KBM-7 (cell line): ENCODE results near the gene PMIS2.

Source experiments
- DNase-seq: peaks from one replicate; pipeline ENCODE4 v3.0.0-alpha.2; 2015
- in situ Hi-C: fragments of 300-500 bp; cut with MboI; formaldehyde crosslinking; loops from 2 replicates; pipeline ENCODE4 v1.14.3; 2020; ENCODE audit warnings: low sequenced_read_pairs, low pct_unique_long_range_greater_than_20kb, mixed read lengths

Gene PMIS2

DNA sequence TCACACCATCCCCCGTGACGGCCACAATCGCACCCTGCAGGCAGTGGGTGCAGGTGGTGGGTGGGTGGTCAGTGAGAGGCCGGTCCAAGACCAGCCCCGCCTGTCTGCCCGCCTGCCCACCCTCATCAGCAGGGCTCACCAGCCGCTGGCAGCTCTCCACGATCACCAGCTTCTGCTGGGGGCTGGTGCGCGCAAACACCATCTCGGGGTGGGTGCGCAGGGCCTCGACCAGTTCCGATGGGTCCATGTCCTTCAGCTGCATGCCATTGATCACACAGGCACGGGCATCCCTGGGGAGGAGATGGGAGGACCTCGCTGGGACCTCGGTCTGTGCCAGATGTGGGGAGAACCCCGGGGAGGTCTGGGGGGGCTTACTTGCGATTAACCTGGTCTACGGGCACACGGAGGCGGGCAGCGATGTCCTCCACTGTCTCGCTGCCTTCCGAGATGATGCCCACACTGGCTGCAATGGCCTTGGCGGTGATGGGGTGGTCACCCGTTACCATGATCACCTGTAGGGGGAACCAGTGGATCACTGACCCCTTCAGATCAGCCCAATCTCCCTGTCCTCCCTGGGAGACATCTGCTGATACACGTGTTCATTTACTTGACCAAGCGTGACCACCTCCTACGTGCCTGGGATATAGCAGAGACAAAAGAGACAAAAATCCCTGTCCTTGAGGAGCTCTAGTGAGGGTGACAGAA, 30.5 kb upstream of the PMIS2 start:
- in situ Hi-C loops, result no loop called here
- peak; percentile 22 for DNase-seq

- in situ Hi-C loops, result no loop called here
- DNase-seq, result no peak
Measured at GRCh38 chr19:35556025-35556590, 29.9 kb upstream of the PMIS2 start.

- in situ Hi-C loops, result no loop called here
- DNase-seq, result no peak
Measured at GRCh38 chr19:35556846-35557538, 29.0 kb upstream of the PMIS2 start.

DNA sequence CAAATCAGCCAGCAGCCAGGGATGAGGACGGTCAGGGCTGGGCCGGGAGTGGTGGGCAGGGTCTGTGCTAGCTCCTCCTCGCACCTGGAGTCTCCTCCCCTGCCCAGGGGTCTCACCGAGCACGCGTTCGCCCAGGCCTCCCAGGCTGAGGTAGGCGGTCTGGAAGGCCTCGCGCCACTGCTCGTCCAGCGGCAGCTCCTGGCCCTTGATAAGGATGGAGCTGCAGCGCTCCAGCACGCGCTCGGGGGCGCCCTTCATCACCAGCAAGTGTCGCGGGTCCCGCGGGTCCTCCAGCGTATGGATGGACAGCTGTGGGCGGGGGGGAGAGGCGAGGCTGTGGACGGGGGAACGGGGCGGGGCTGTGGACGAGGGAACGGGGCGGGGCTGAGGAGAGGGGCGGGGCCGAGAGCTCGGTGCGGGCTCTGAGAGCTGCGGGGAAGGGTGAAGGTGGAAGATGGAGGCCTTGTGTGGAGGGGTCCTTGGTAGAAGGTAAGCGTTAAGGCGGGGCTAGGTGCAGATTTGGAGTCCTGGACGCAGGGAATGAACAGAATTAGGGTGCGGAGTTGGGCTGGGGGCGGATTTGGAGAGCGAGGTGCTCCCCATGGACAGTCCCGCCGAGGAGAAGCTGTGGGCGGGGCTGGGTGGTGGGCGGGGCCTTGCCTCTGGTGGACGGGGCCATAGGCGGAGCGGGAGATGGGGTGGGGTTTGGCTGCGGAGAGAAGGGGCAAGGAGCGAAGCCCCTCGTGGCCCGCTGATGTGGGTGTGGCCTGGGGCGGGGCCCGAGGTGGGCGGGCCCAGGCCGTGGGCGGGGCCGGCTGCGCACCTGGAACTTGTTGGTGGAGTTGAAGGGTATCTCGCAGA, 28.2 kb upstream of the PMIS2 start:
- in situ Hi-C loops, result no loop called here
- peak; percentile 81 for DNase-seq

DNA sequence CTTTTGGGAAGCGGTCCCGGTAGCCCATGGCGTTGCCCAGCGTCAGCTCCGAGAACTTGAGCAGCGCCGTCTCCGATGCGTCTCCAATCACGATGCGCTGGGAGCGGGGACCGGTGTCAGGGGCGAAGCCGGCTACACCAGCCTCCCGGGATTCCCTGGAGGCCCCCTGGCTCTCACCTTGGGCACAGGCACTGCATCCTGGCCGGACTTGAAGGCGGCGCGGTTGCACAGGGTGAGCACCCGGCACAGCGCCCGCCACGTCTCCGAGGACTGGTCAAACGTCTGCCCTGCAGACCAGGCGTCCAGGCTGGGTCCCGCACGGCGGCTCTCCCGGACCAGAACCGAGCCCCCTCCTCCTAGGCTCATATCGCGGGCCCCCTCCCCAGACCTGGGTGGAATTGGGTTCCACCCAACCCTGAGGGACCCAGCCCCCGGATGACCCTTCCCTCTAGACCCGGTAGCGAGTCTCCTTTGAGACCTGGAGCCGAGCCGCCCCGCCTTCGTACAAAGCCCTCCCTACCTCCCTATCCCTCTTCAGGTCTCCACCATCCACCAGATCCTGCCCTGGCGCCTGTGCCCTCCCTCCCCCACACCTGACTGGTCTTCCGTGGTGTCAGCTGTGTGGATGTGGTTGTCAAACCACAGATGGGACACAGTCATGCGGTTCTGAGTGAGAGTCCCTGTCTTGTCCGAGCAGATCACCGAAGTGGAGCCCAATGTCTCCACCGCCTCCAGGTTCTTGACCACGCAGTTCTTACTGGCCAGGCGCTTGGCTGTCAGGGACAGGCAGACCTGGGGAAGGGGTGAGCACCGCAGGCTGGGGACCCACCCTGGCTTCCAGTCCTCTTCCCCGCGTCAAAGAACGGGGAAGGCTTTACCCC, 27.3 kb upstream of the PMIS2 start:
- DNase-seq, result no peak
- in situ Hi-C loops, result no loop called here

GRCh38 chr19:35559281-35559659, 26.7 kb upstream of the PMIS2 start:
- in situ Hi-C loops, result no loop called here
- peak; percentile 18 for DNase-seq

- in situ Hi-C loops, result no loop called here
- DNase-seq, result no peak
Measured at GRCh38 chr19:35559781-35560180, 26.2 kb upstream of the PMIS2 start.

DNA sequence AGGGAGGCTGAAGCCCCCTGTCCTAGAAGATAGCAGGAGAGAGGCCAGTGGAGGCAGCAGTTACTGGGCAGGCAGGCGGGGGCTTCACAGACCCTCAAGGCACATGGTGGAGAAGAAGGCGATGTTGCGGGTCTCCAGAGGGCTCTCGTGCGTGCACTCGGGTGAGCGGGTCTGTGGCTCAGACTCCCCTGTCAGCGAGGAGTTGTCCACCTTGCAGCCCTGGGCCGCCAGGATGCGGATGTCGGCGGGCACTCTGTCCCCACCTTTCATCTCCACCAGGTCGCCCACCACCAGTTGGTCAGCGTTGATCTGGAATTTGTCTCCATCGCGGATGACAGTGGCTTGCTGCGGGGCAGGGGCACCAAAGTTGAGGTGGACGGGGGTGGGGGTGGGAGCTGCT, 25.7 kb upstream of the PMIS2 start:
- in situ Hi-C loops, result no loop called here

DNA sequence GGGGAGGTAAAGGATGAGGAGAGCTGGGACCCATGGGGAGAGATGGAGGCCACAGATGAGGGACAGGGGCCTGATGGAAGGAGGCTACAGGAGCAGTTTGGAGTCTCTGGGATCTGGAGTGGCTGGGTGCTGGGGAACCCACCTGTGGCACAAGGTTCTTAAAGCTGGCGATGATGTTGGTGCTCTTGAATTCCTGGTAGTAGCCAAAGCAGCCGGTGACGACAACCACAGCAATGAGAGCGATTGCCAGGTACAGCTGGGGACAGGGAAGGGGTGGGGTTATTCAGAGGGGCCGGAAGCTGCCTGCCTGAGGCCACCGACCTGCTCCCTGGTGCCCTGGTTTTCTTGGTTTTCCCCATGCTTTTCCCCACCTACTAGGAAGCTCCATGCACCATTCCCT, 25.3 kb upstream of the PMIS2 start:
- in situ Hi-C loops, result no loop called here
- no peak for DNase-seq

More for the DNA sequence above, 25.7 kb upstream of the PMIS2 start:
- DNase-seq, result no peak

DNA sequence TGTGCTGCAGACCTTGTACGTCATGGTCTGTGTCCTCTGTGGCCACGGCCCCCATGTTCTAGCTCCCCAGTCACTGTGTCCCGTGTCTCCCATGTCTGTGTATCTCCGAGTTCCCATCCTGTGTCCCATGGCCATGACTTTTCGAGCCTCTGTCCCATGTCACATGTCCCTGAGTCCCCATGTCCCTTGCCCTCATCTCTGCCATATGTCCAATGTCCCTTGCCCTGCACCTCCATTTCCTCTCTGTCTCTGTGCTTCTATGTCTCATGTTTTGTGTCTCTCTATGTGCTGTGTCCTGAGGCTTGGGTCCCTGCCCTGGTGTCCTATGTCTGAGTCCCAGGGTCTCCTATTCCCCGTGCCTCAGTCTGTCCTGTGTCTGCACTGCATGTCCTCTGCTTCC, 24.5 kb upstream of the PMIS2 start:
- DNase-seq, result no peak
- in situ Hi-C loops, result no loop called here

DNA sequence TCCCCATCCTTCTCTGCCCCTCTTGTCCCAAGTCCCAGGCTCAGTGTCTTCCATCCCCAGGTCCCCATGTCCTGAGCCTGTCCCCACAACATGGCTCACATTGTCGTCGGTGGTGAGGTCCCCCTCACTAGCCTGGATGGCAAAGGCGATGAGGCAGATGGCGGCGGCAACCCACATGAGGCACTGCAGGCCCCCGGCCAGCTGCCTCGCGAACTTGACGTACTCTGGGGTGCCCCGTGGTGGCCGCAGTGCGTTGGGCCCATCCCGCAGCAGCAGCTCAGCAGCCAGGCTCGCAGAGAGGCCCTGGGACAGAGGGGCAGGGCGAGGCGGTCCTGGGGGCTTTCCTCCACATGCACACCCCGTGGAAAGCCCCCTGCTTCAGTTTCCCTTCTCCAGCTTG, 23.6 kb upstream of the PMIS2 start:
- in situ Hi-C loops, result no loop called here
- no peak for DNase-seq

DNA sequence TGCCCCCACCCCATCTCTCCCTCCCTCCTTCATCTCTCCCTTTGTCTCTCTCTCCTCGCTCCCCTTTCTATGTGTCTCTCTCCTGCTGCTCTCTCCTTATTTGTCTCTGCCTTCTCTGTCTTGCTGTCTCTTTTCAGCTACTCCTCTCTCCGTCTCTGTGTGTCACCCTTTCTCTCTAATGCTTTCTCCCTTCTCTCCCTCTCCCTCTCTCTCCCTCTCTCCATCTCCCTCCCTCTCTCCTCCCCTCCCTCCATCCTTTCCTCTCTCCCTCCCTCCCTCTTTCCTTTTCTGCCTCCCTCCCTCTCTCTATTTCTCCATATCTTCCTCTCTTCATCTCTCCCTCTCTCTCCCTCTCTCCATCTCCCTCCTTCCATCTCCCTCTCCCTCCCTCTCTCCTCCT, 23.2 kb upstream of the PMIS2 start:
- in situ Hi-C loops, result no loop called here
- DNase-seq, result no peak

DNA sequence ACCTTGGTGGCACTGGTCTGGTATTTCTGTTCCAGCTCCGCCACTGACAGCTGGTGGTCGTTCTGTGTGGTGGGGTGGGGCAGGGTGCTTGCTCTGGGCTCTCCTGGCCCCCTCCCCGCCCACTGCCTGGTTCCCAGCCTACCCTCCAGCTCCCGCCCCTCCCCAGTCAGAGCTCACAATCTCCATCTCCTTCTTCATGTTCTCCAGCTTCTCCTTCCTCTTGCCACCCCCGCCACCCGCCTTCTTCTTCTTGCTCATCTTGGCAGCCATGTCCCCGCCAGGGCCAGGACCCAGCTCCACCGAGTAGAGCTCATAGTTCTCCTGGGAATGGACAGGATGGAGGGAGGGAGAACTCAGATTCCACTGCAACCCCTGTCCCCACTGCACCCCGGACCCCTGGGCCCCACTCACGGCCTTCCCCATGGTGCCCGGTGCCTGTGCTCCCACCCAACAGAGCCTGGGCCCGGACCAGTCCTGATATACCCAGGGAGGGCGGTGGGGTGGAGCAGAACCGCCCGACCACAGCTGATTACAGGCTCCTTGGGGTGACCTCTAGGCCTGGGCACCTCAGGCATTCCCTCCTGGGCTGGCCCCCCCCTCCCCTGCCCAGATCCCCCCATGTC, 22.7 kb upstream of the PMIS2 start, which contains the start of gene ATP4A:
TSS of gene ATP4A (minus strand) at position 452 of the 623 bp plus-strand sequence. CDS start at position 423, 29 bp downstream.
- DNase-seq, result no peak
- in situ Hi-C loops, result no loop called here

GRCh38 chr19:35565016-35565856, 20.7 kb upstream of the PMIS2 start:
- DNase-seq, result no peak
- in situ Hi-C loops, result no loop called here

DNA sequence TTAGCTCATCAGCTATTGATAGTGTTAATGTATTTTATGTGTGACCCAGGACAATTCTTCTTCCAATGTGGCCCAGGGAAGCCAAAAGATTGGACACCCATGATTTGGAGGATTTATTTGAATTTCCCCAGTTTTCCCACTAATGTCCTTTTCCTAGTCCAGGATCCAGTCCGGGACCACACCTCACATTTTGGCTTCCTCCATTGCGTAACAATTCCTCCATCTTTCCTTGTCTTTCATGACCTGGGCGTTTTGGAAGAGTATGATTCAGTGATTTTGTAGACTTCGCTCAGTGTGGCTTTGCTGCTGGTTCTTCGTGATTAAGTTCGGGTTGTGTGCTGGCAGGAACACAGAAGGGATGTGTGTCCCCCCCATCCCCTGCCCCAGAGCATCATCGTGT, 19.2 kb upstream of the PMIS2 start:
- in situ Hi-C loops, result no loop called here
- no peak for DNase-seq

GRCh38 chr19:35569281-35569781, 16.6 kb upstream of the PMIS2 start:
- in situ Hi-C loops, result no loop called here
- no peak for DNase-seq

- in situ Hi-C loops, result no loop called here
Measured at GRCh38 chr19:35571406-35571965, 14.5 kb upstream of the PMIS2 start.

More at GRCh38 chr19:35571406-35571965, 14.5 kb upstream of the PMIS2 start:
- DNase-seq, result no peak
